GM21737 (cell line): ENCODE data around the gene MBNL2.

Source experiments
- ATAC-seq: cut with Tn5 transposase; IDR thresholded peaks from one replicate; pipeline ENCODE4 v1.9.1; 2021; ENCODE audit warnings: mild to moderate bottlenecking, moderate library complexity; ENCODE audit not compliant: unreplicated experiment

Gene MBNL2

GRCh38 chr13:97403893-97404750 lies 182.0 kb downstream of the MBNL2 start:
- no peak for ATAC-seq

- ATAC-seq, result no peak
Measured at GRCh38 chr13:97407540-97407939, 185.4 kb downstream of the MBNL2 start.

DNA sequence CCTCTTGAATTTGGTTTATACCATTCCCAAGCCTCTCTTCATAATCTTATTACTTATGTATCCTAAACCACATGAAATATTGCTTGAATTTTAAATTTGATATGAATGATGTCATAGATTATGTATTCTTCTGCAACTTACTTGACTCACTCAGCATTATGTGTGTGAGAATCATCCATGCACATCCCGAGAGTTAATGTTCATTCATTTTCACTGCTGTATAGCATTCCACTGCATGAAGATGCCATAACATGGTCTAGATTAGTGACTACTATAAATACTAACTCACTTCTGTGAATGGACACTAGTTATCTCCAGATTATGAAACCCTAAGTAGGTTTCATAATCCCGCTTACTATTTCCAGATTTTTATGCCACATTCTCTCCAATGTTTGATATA lies 186.8 kb downstream of the MBNL2 start:
- ATAC-seq, result no peak

DNA sequence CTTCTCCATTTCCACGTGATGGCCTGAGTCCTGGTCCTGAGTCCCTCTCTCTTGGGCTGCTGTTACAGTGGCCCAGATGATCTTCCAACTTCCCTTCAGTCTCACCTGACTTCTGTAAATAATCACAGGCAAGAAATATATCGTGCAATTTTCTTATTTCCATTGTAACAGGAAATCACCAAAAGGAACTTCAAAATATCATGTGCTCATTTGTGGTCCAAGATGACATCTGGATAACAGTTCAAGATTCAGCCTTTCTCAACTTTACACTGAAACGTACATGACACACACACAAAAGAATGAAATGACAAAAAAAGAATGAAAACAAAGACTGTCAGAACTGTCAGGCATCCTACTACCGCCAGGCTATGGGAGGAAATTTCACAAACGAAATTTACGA lies 189.9 kb downstream of the MBNL2 start:
- no peak for ATAC-seq

DNA sequence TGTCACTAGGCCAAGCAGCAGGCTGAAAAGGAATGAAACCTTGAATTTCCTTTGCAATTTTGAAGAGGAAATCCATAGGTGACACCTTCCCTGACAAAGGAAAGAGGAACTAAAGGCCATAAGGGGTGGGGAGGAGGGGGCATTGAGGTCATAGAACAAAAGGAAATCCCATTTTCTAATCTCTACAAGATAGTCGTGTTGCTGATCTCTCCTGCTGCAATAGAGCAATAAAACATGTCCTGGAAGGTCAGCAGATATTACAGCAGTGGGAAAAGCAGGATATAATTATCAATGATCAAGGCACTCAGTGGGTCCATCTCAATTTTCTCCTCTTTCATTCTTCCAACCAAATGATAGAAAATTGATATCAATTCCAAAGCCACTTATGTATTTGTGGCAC lies 191.6 kb downstream of the MBNL2 start:
- no peak for ATAC-seq

GRCh38 chr13:97414392-97414791 lies 192.3 kb downstream of the MBNL2 start:
- no peak for ATAC-seq

- no peak for ATAC-seq
Measured at GRCh38 chr13:97417698-97418097, 195.6 kb downstream of the MBNL2 start.

DNA sequence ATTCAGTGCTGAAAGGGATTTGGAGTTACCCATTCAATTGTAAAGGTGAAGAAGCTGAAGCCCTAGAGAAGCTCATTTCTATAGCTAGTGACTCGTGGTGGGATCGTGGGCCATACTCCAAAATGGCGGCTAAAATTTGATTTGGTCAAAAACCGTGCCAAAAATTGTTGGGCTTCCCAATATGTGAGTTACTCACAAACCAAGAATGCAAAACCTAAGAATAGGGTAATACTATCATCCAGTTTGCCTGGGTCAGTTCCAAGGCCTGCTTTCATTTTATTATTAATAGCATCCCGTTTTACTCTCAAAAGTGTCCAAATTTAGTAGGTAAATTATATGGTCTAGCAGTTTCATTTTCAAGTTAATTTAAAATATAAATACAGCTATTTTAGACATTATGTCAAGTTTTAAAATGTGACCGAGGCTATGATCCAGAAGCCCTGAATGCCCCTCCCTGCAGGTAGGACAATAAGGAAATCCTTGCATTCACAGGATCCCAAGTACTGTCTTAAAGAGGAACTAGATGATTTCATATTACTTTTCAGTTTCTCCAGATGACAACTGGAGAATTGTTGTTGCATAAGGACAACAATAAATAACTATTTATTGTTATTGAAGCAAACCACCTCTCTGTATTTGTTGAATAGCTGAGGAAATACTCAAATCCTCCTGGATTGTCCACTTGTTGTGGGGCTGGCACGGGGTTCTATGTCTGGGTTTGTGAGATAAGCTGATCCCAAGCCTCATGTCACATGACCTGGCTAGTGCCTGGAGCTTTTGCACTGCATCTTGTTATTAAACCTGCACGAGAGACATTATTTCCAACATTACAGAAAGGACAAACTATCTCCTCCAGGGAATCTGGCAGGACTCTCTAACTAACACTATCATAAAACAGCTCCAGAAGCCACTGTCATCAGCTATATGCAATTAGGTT lies 200.3 kb downstream of the MBNL2 start:
- ATAC-seq, result no peak

- no peak for ATAC-seq
Measured at GRCh38 chr13:97423300-97424045, 201.3 kb downstream of the MBNL2 start.

DNA sequence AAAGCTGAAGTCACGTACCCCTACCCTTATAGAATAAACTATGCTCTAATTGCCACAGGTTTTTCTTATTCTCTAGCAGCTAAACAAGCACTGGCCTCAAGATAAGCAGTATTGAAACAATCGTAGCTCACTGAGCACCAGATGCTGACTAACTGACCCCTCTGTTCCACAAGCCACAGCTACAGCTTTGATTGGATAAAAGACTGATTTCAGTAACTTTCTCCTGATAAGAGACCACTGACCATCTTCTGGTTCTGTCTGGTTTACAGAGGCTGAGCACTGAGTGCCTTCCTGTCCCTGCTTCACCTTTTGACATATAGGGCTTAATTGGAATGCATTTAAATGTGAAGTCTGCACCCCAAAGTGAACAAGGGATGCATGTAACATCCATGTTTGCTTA lies 203.5 kb downstream of the MBNL2 start:
- no peak for ATAC-seq

- no peak for ATAC-seq
Measured at GRCh38 chr13:97426695-97427094, 204.6 kb downstream of the MBNL2 start.

DNA sequence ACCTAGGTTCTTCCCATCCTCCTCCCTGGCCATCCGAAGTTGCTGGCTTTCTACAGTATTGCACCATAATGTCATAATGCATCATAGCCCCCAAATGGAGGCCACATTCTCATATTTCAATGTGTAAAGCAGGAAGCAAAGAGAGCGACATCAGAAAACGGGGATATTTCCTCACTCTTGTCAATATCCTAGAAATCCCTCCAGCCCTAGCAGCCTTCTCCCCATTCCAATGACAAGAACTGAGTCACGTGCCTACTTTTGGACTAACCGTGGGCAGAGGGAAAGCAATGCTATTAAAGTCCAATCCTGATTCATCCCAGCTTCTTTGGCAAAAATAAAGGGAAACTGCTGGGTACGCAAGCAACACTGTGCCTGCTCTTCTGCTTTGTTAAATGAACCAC lies 207.5 kb downstream of the MBNL2 start:
- ATAC-seq, result no peak

DNA sequence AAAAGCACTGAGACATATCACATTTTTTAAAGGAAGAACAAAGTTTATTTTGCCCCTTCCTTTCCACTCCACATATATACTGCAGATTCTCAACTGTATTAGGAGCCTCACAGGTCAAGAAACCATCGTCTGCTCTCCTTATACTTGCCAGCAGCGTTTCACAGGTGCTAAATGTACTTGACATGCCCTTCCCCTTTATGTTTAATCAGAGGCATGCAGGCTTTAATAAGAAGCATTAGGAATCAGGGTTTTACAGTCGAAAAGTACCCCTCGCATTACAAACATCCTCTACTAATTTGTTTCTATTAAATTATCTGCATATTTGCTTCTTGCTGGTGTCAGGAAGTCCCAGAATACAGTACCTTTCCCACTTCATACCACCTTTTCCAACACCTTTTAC lies 208.2 kb downstream of the MBNL2 start:
- ATAC-seq, result no peak

- ATAC-seq, result no peak
Measured at GRCh38 chr13:97431171-97431764, 209.1 kb downstream of the MBNL2 start.

DNA sequence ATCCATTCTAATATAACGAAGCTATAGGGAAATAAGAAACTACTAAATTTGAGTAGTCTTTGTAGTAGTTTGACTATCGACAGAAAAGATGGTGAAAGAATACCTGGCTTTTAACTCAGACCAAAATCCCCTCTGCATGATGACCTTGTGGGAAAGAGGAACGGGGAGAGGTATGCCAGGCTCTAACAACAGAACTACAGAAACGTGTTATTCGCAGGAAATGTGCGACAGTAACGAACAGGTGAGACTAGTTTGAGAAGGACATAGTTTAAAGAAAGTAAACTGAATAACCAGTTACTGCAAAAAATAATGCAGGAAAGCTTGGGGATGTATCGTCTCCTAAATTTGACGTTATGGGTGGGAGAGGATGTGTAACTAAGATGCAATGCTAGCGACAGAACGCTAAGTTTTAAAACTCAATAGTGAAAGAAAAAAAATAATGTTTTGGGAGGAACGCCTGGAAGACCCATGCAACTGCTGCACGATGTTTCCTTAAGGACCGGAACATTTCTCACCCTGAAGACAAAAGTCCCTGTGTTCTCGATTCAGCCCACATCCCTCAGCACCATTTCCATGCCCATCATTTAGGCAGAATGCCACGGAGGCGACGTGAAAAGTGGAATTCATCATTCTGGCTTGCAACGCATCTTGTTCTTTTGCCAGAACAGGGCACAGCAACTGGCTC lies 210.2 kb downstream of the MBNL2 start:
- ATAC-seq, result no peak

DNA sequence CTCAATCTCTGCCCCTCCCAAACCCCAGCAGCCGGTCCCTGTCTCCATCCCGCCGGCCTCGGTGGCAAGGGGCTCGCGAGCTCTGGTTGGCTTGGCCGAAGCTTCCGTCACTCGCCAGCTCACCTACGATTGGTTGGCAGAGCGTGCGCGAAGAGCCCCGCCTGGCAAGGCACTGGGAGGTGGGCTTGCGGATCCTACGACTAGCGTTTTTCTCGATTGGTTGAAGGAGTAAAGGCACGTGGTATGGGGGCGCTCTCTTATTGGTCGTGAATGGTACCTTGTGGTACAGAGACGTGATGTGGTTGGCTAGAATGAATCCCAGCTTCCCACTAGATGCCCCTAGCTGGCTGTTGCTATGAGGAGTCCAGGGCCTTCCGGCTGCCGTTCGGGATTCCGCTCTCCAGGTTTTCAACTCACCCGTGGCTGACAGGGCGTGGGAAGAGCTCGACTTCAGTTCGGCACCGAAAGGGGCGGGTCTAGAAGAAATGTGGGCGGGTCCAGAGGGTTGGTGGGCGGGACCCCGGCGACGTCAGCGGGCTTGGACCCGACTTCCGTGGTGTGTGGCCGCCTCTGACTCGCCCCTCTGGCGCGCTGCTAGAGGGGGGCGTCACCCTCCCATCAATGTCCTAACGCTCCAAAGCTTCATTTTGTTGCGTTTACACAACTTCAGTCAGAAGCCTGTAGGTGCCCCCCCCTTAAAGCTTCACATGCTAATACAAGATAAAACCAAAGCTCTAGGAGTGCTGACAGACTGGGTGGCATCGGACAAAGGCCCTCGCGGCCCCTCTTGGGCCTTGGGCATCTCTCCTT lies 211.0 kb downstream of the MBNL2 start:
- peak; percentile 75 for ATAC-seq

DNA sequence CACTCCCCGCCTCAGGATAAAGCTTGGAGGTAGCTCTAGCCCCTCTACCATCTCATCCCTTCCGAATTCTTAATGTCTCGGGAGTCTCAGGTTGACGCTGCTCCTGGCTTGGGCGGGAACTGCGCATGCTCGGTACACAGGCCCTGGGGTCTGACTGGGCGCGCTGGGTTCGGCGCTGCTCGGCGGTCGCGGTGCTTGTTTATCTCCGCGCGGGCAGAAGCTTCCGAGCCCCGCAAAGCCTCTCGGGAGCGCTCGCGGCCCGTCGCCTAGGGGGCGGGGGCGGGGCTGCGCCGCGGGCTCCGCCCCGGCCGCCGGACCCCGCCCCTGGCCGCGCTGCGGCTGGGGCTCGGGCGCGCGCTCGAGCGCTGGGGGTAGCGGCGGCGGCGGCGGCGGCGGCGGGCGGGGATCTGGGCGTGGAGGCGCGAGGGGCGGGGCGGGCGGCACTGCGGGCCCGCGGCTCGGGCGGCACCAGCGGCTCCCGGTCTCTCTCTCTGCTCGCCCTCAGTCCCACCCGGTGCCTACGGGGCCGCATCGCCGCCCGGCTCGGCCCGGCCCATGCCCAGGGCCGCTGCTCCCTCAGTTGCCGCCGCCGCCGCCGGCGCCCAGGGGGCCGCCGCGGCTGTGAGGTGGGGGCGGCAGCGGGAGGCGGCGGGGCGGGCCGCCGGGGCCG lies 211.7 kb downstream of the MBNL2 start, which contains the start of gene RAP2A:
Gene RAP2A (plus strand): TSS at position 443 of the 670 bp plus-strand sequence. CDS start 302 bp downstream, outside the sequence.
- ATAC-seq, result peak; percentile 45

- ATAC-seq, result no peak
Measured at GRCh38 chr13:97434397-97435201, 212.5 kb downstream of the MBNL2 start.
